T-helper 2 cell treated with Interferon-gamma antibody and Interleukin-4, amounts not matched to agents 100 ng/mL and 5 ng/mL, for 36 hours (primary cell): ENCODE measurements around the gene NR2C2. TPM values are rescaled to one million over a fixed set of nuclear protein-coding genes. Genes with fewer than 3 reads are reported as not detected.
"Not testable (repeated sequence)": the region's sequence is repeated elsewhere in the genome, so short reads cannot be mapped to it uniquely, and the experiment has no call there.

Source experiments
- intact Hi-C: fragments of 100-400 bp; cut with micrococcal nuclease; formaldehyde crosslinking; loops from one replicate; pipeline ENCODE4 v1.15.1; 2023
- total RNA-seq: library from RNA; stranded (reverse); gene quantifications from 2 replicates; pipeline ENCODE4 v1.2.3, GENCODE V29; 2022

The NR2C2 gene
- 58.1 and 58.9 TPM in 2 replicates for total RNA-seq

- intact Hi-C loops, result loop anchor here (1.0 to 10.0 kb wide), 6 partner anchors 385 to 820 kb away; partner anchors contain the start of genes BTD, HACL1, LSM3 and SH3BP5
These were observed at the start of gene NR2C2 for GRCh38 chr3:14947100-14947885. Gene NR2C2 (plus strand): TSS chr3:14947583. CDS start chr3:15003915, 56,332 bp downstream.

GRCh38 chr3:14898929-14899328, 48.5 kb upstream of the NR2C2 start:
- intact Hi-C loops, result no loop called here

- intact Hi-C loops, result no loop called here
These were observed 47.3 kb upstream of the NR2C2 start for GRCh38 chr3:14899993-14900618.

GRCh38 chr3:14900881-14901873, 46.2 kb upstream of the NR2C2 start:
- intact Hi-C loops, result no loop called here

GRCh38 chr3:14902719-14903118, 44.7 kb upstream of the NR2C2 start:
- intact Hi-C loops, result no loop called here

GRCh38 chr3:14903501-14903900, 43.9 kb upstream of the NR2C2 start:
- intact Hi-C loops, result not testable (repeated sequence)

GRCh38 chr3:14905055-14905657, 42.2 kb upstream of the NR2C2 start:
- intact Hi-C loops, result no loop called here

- intact Hi-C loops, result no loop called here
These were observed 40.9 kb upstream of the NR2C2 start for GRCh38 chr3:14906355-14906971.

- intact Hi-C loops, result no loop called here
These were observed 40.1 kb upstream of the NR2C2 start for GRCh38 chr3:14907043-14907966.

- intact Hi-C loops, result no loop called here
These were observed 38.1 kb upstream of the NR2C2 start for GRCh38 chr3:14909250-14909649.

GRCh38 chr3:14911651-14912050, 35.7 kb upstream of the NR2C2 start:
- intact Hi-C loops, result no loop called here

- intact Hi-C loops, result no loop called here
These were observed 34.1 kb upstream of the NR2C2 start for GRCh38 chr3:14913071-14913925.

GRCh38 chr3:14913926-14914778, 33.2 kb upstream of the NR2C2 start:
- intact Hi-C loops, result no loop called here

GRCh38 chr3:14914779-14915117, 32.6 kb upstream of the NR2C2 start:
- intact Hi-C loops, result loop anchor here (5.0 kb wide), 1 partner anchor 647 kb away; no protein-coding TSS in a partner anchor

GRCh38 chr3:14915636-14916222, 31.7 kb upstream of the NR2C2 start:
- intact Hi-C loops, result loop anchor here (5.0 kb wide), 1 partner anchor 648 kb away; no protein-coding TSS in a partner anchor

- intact Hi-C loops, result loop anchor here (5.0 kb wide), 1 partner anchor 651 kb away; no protein-coding TSS in a partner anchor
These were observed 29.0 kb upstream of the NR2C2 start for GRCh38 chr3:14918356-14918860.

GRCh38 chr3:14920536-14920935, 26.8 kb upstream of the NR2C2 start:
- intact Hi-C loops, result loop anchor here (2.0 to 10.0 kb wide), 4 partner anchors 124 to 1023 kb away; no protein-coding TSS in a partner anchor
